HepG2 (cell line): Measurements from ENCODE around the gene DAB2IP. TPM values are rescaled to one million over a fixed set of nuclear protein-coding genes. Genes with fewer than 3 reads are reported as not detected.

Source experiments
- ADNP ChIP-seq: sonication (generic); formaldehyde crosslinking; IDR thresholded peaks from 2 replicates; pipeline ENCODE4 v1.4.0; 2020; ENCODE audit warnings: missing genetic modification reagents
- AHDC1 ChIP-seq: sonication (generic); formaldehyde crosslinking; IDR thresholded peaks from 2 replicates; pipeline ENCODE4 v1.5.1; 2020; ENCODE audit warnings: mild to moderate bottlenecking, missing genetic modification reagents, borderline replicate concordance
- BORCS8-MEF2B ChIP-seq: sonication (generic); formaldehyde crosslinking; IDR thresholded peaks from 2 replicates; pipeline ENCODE4 v1.8.0; 2022; ENCODE audit warnings: mild to moderate bottlenecking, missing genetic modification reagents
- GTF3A ChIP-seq: sonication (generic); formaldehyde crosslinking; conservative IDR thresholded peaks from 2 replicates; pipeline ENCODE4 v1.4.0; 2020; ENCODE audit warnings: mild to moderate bottlenecking, missing genetic modification reagents
- HMGXB4 ChIP-seq, 2 experiments: sonication (generic) in 1 of 2; formaldehyde crosslinking in 1 of 2; IDR thresholded peaks; 2 replicates each; pipeline versions ENCODE4 v1.4.0 to v1.6.1; 2018 to 2020; ENCODE audit warnings: missing genetic modification reagents in 2 of 2, borderline replicate concordance in 1 of 2, low read depth in 1 of 2, mild to moderate bottlenecking in 1 of 2, missing biosample characterization in 1 of 2
- HOXA3 ChIP-seq: sonication (generic); formaldehyde crosslinking; IDR thresholded peaks from 2 replicates; pipeline ENCODE4 v1.5.0; 2020; ENCODE audit warnings: missing genetic modification reagents
- KLF16 ChIP-seq, 2 experiments: sonication (generic) in 1 of 2; formaldehyde crosslinking in 1 of 2; IDR thresholded peaks; 2 replicates each; pipeline versions ENCODE4 v1.6.1 to v1.8.0; 2016 to 2023; ENCODE audit warnings: missing genetic modification reagents in 2 of 2, missing compliant biosample characterization in 1 of 2
- LBX2 ChIP-seq: sonication (generic); formaldehyde crosslinking; IDR thresholded peaks from 2 replicates; pipeline ENCODE4 v1.5.0; 2020; ENCODE audit warnings: missing genetic modification reagents, mild to moderate bottlenecking, borderline replicate concordance
- MTF2 ChIP-seq: sonication (generic); formaldehyde crosslinking; IDR thresholded peaks from 2 replicates; pipeline ENCODE4 v1.5.0; 2020; ENCODE audit warnings: missing genetic modification reagents, borderline replicate concordance
- MYNN ChIP-seq: sonication (generic); formaldehyde crosslinking; IDR thresholded peaks from 2 replicates; pipeline ENCODE4 v1.4.0; 2020; ENCODE audit warnings: mild to moderate bottlenecking, low read depth, missing genetic modification reagents
- PHF8 ChIP-seq: sonication (generic); formaldehyde crosslinking; IDR thresholded peaks from 2 replicates; pipeline ENCODE4 v1.5.0; 2020; ENCODE audit warnings: missing genetic modification reagents
- REL ChIP-seq: sonication (generic); formaldehyde crosslinking; conservative IDR thresholded peaks from 2 replicates; pipeline ENCODE4 v1.8.0; 2022; ENCODE audit warnings: mild to moderate bottlenecking, missing genetic modification reagents, moderate library complexity
- SALL1 ChIP-seq: sonication (generic); formaldehyde crosslinking; IDR thresholded peaks from 2 replicates; pipeline ENCODE4 v1.8.0; 2022; ENCODE audit warnings: mild to moderate bottlenecking, missing genetic modification reagents
- SCMH1 ChIP-seq: sonication (generic); formaldehyde crosslinking; IDR thresholded peaks from 2 replicates; pipeline ENCODE4 v1.9.0; 2021; ENCODE audit warnings: missing genetic modification reagents, mild to moderate bottlenecking, borderline replicate concordance
- TFE3 ChIP-seq: IDR thresholded peaks from 2 replicates; pipeline ENCODE4 v1.6.1; 2016
- ZBTB7B ChIP-seq: sonication (generic); formaldehyde crosslinking; IDR thresholded peaks from 2 replicates; pipeline ENCODE4 v1.4.0; 2020; ENCODE audit warnings: missing genetic modification reagents
- ZNF224 ChIP-seq: sonication (generic); formaldehyde crosslinking; IDR thresholded peaks from 2 replicates; pipeline ENCODE4 v1.5.0; 2020; ENCODE audit warnings: mild to moderate bottlenecking, missing genetic modification reagents
- ZNF296 ChIP-seq: sonication (generic); formaldehyde crosslinking; conservative IDR thresholded peaks from 2 replicates; pipeline ENCODE4 v1.5.0; 2020; ENCODE audit warnings: mild to moderate bottlenecking, missing genetic modification reagents
- ZNF652 ChIP-seq: IDR thresholded peaks from 2 replicates; pipeline ENCODE4 v1.6.1; 2016; ENCODE audit warnings: low read depth, borderline replicate concordance
- polyA plus RNA-seq, 8 experiments: library from polyadenylated mRNA; depleted of rRNA in 3 of 8; stranded (reverse) in 7 of 8; unstranded in 1 of 8; fragments of >200 nt; fragmentation: Illumina TruSeq in 4 of 8; extraction: Trizol in 4 of 8; gene quantifications; 2 replicates each; pipeline versions ENCODE4 v1.2.1 to v1.2.3, GENCODE V29; 2011 to 2016; ENCODE audit warnings: low read depth in 4 of 8, missing spikeins in 1 of 8, mixed read lengths in 1 of 8; ENCODE audit not compliant: insufficient read depth in 1 of 8
- total RNA-seq, 5 experiments: library from RNA; depleted of rRNA; stranded (reverse); fragments of >200 nt; fragmentation: Illumina TruSeq; extraction: Trizol; gene quantifications; 2 replicates each; pipeline ENCODE4 v1.2.3, GENCODE V29; 2016; ENCODE audit warnings: low read depth in 1 of 5

DAB2IP gene
- total and polyA plus RNA-seq, 2 of the 13 experiments (the other 11 are each of a cell fraction or from before 2014, with no cell fraction given) = 25.3 to 37.9 TPM

GRCh38 chr9:121650217-121651007 lies 1.0 kb upstream of the DAB2IP start (continued):
- TF ChIP-seq AHDC1 (CRISPR knock-in tag) = no peak
- 0 out of 4 replicates have a peak, but pooled peaks of 1 of the 2 experiments have one; percentile 21 for TF ChIP-seq KLF16 (CRISPR knock-in tag; IDR thresholded peaks at IDR 0.05)
- TF ChIP-seq ZNF652 (CRISPR knock-in tag) = peak; percentile 63; the same call in 1 of the 2 replicates
- no peak for TF ChIP-seq TFE3 (CRISPR knock-in tag)
- TF ChIP-seq ZNF224 (CRISPR knock-in tag) = 0 out of 2 replicates have a peak, but pooled peaks have one; percentile 66
- TF ChIP-seq MTF2 (CRISPR knock-in tag) = no peak
- no peak for TF ChIP-seq SCMH1 (CRISPR knock-in tag)
- TF ChIP-seq SALL1 (CRISPR knock-in tag) = no peak
- no peak for TF ChIP-seq MYNN (CRISPR knock-in tag)
- TF ChIP-seq HOXA3 (CRISPR knock-in tag) = peak; percentile 44; the same call in 1 of the 2 replicates
- no peak for TF ChIP-seq LBX2
- no peak for TF ChIP-seq REL
- TF ChIP-seq ADNP (CRISPR knock-in tag) = no peak
- no peak for TF ChIP-seq PHF8 (CRISPR knock-in tag)
- no peak for TF ChIP-seq HMGXB4 (CRISPR knock-in tag; IDR thresholded peaks at IDR 0.05; ENCODE audit: borderline replicate concordance in 1 of 2, low read depth in 1 of 2)
- no peak for TF ChIP-seq ZNF296 (CRISPR knock-in tag)
- TF ChIP-seq BORCS8-MEF2B (CRISPR knock-in tag) = no peak
- no peak for TF ChIP-seq GTF3A (CRISPR knock-in tag)
- TF ChIP-seq ZBTB7B (CRISPR knock-in tag) = peak; percentile 82
